HepG2 (cell line): ENCODE results near the gene GDPD5. TPM values are rescaled to one million over a fixed set of nuclear protein-coding genes. Genes with fewer than 3 reads are reported as not detected.

ENCODE experiments used
- ARHGAP35 ChIP-seq: sonication (generic); formaldehyde crosslinking; IDR thresholded peaks from 2 replicates; pipeline ENCODE4 v1.9.0; 2022; ENCODE audit warnings: mild to moderate bottlenecking, inconsistent platforms, moderate library complexity, missing genetic modification reagents, borderline replicate concordance
- CENPBD1 ChIP-seq: sonication (generic); formaldehyde crosslinking; IDR thresholded peaks from 2 replicates; pipeline ENCODE4 v1.8.0; 2022; ENCODE audit warnings: missing genetic modification reagents, low read depth, mild to moderate bottlenecking, borderline replicate concordance
- FOXA3 ChIP-seq: IDR thresholded peaks from 2 replicates; pipeline ENCODE4 v1.6.1; 2016; ENCODE audit warnings: missing genetic modification reagents, missing compliant biosample characterization
- GABPB1 ChIP-seq: IDR thresholded peaks from 2 replicates; pipeline ENCODE4 v1.6.1; 2016; ENCODE audit warnings: mild to moderate bottlenecking, missing genetic modification reagents, moderate library complexity, missing compliant biosample characterization
- KLF13 ChIP-seq: sonication (generic); formaldehyde crosslinking; IDR thresholded peaks from 2 replicates; pipeline ENCODE4 v1.4.0; 2020; ENCODE audit warnings: mild to moderate bottlenecking, missing genetic modification reagents
- KLF16 ChIP-seq, 2 experiments: sonication (generic) in 1 of 2; formaldehyde crosslinking in 1 of 2; IDR thresholded peaks; 2 replicates each; pipeline versions ENCODE4 v1.6.1 to v1.8.0; 2016 to 2023; ENCODE audit warnings: missing genetic modification reagents in 2 of 2, missing compliant biosample characterization in 1 of 2
- MXD3 ChIP-seq: IDR thresholded peaks from 2 replicates; pipeline ENCODE4 v1.6.1; 2016; ENCODE audit warnings: mild to moderate bottlenecking, missing biosample characterization, missing genetic modification reagents
- NFKB2 ChIP-seq: sonication (generic); formaldehyde crosslinking; IDR thresholded peaks from 2 replicates; pipeline ENCODE4 v1.4.0; 2020; ENCODE audit warnings: missing genetic modification reagents, borderline replicate concordance
- NFKBIZ ChIP-seq: IDR thresholded peaks from 2 replicates; pipeline ENCODE4 v1.6.1; 2018; ENCODE audit warnings: missing genetic modification reagents, missing compliant biosample characterization
- NPAS2 ChIP-seq: sonication (generic); formaldehyde crosslinking; IDR thresholded peaks from 2 replicates; pipeline ENCODE4 v1.8.0; 2022; ENCODE audit warnings: mild to moderate bottlenecking, missing genetic modification reagents, borderline replicate concordance
- PCBP1 ChIP-seq: fragments of 200-400 bp; formaldehyde crosslinking; IDR thresholded peaks from 2 replicates; pipeline ENCODE4 v1.6.1; 2017; ENCODE audit warnings: mild to moderate bottlenecking, low read depth, low read length, borderline replicate concordance
- PRMT3 ChIP-seq: sonication (generic); formaldehyde crosslinking; IDR thresholded peaks from 2 replicates; pipeline ENCODE4 v1.8.1; 2022; ENCODE audit warnings: low read depth, mild to moderate bottlenecking, moderate library complexity, missing genetic modification reagents, borderline replicate concordance
- REL ChIP-seq: sonication (generic); formaldehyde crosslinking; conservative IDR thresholded peaks from 2 replicates; pipeline ENCODE4 v1.8.0; 2022; ENCODE audit warnings: mild to moderate bottlenecking, missing genetic modification reagents, moderate library complexity
- SOX5 ChIP-seq: IDR thresholded peaks from 2 replicates; pipeline ENCODE4 v1.6.1; 2016; ENCODE audit warnings: borderline replicate concordance
- SRSF4 ChIP-seq: fragments of 200-400 bp; formaldehyde crosslinking; IDR thresholded peaks from one replicate; pipeline ENCODE4 v1.6.1; 2018; ENCODE audit warnings: mild to moderate bottlenecking, low read depth, low read length, moderate library complexity; ENCODE audit not compliant: poor library complexity, severe bottlenecking
- ZBTB42 ChIP-seq: sonication (generic); formaldehyde crosslinking; IDR thresholded peaks from 2 replicates; pipeline ENCODE4 v1.5.0; 2020; ENCODE audit warnings: mild to moderate bottlenecking, missing genetic modification reagents
- ZNF331 ChIP-seq: sonication (generic); formaldehyde crosslinking; IDR thresholded peaks from 2 replicates; pipeline ENCODE4 v1.4.0; 2020; ENCODE audit warnings: missing genetic modification reagents
- ZNF343 ChIP-seq: sonication (generic); formaldehyde crosslinking; IDR thresholded peaks from 2 replicates; pipeline ENCODE4 v1.4.0; 2020; ENCODE audit warnings: mild to moderate bottlenecking, missing genetic modification reagents
- ZNF543 ChIP-seq: sonication (generic); formaldehyde crosslinking; IDR thresholded peaks from 2 replicates; pipeline ENCODE4 v1.4.0; 2020; ENCODE audit warnings: mild to moderate bottlenecking, missing genetic modification reagents
- ZNF550 ChIP-seq: sonication (generic); formaldehyde crosslinking; IDR thresholded peaks from 2 replicates; pipeline ENCODE4 v1.4.0; 2020; ENCODE audit warnings: mild to moderate bottlenecking, missing genetic modification reagents, borderline replicate concordance
- ZNF567 ChIP-seq: sonication (generic); formaldehyde crosslinking; IDR thresholded peaks from 2 replicates; pipeline ENCODE4 v1.8.1; 2023; ENCODE audit warnings: mild to moderate bottlenecking, missing genetic modification reagents, borderline replicate concordance
- ZNF598 ChIP-seq: sonication (generic); formaldehyde crosslinking; IDR thresholded peaks from 2 replicates; pipeline ENCODE4 v1.5.1; 2020; ENCODE audit warnings: mild to moderate bottlenecking, missing genetic modification reagents, borderline replicate concordance
- ZNF891 ChIP-seq: sonication (generic); formaldehyde crosslinking; IDR thresholded peaks from 2 replicates; pipeline ENCODE4 v1.5.0; 2020; ENCODE audit warnings: mild to moderate bottlenecking, missing genetic modification reagents
- ZSCAN5A ChIP-seq: sonication (generic); formaldehyde crosslinking; IDR thresholded peaks from 2 replicates; pipeline ENCODE4 v1.8.0; 2022; ENCODE audit warnings: mild to moderate bottlenecking, missing genetic modification reagents, borderline replicate concordance
- polyA plus RNA-seq, 8 experiments: library from polyadenylated mRNA; depleted of rRNA in 3 of 8; stranded (reverse) in 7 of 8; unstranded in 1 of 8; fragments of >200 nt; fragmentation: Illumina TruSeq in 4 of 8; extraction: Trizol in 4 of 8; gene quantifications; 2 replicates each; pipeline versions ENCODE4 v1.2.1 to v1.2.3, GENCODE V29; 2011 to 2016; ENCODE audit warnings: low read depth in 4 of 8, missing spikeins in 1 of 8, mixed read lengths in 1 of 8; ENCODE audit not compliant: insufficient read depth in 1 of 8
- total RNA-seq, 5 experiments: library from RNA; depleted of rRNA; stranded (reverse); fragments of >200 nt; fragmentation: Illumina TruSeq; extraction: Trizol; gene quantifications; 2 replicates each; pipeline ENCODE4 v1.2.3, GENCODE V29; 2016; ENCODE audit warnings: low read depth in 1 of 5
- TF ChIP-seq, protein P1 (sequence below): IDR thresholded peaks from 2 replicates; pipeline ENCODE4 v1.6.1; 2016; ENCODE audit warnings: missing compliant biosample characterization, missing genetic modification reagents, borderline replicate concordance

GDPD5 gene
- total and polyA plus RNA-seq, 2 of the 13 experiments (the other 11 are each of a cell fraction or from before 2014, with no cell fraction given): 55.0 to 67.5 TPM

DNA sequence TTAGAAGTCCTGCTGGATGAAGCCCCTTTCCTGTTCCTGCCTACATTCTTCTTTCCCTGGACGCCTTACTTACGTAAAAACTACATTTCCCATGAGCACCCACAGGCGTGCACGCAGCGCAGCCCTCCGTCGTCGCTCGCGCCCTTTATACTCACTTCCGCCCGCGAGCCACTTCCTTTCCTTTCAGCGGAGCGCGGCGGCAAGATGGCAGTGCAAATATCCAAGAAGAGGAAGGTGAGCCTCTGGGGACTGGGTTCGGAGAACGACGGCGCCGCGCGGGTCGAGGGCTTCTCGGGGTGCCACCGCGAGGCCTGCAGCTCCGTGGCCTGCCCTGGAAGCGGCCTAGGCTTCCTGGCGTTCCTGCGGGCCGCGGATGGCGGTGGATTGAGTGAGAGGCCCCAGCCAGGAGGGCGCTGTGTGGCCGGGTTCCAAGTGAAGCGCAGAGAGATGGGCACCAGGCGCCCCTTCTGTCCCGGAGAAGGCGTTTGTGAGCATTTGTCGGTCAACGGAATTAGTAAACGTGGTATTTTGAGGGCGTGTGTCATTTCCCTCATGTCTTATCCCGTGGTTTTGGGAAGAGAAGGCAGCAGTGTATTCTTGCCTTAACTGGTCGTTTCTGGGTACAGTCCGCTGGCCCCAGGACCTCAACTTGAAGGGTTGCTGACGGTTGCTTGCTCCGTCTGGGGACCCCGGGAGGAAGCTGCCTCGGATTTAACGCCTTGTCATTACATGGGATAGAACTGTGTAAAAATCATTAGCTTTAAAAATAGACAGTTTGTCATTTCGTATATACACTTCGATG, 126.2 kb downstream of the GDPD5 start, which contains the start of gene RPS3 (continued):
- TF ChIP-seq ZNF331 (CRISPR knock-in tag) (peak; percentile 84), PCBP1 (no peak), FOXA3 (CRISPR knock-in tag) (peak; percentile 70), NFKBIZ (peak; percentile 75; the same call in 1 of the 2 replicates), GABPB1 (CRISPR knock-in tag) (peak; percentile 98), KLF13 (CRISPR knock-in tag) (0 out of 2 replicates have a peak, but pooled peaks have one; percentile 60), ZNF567 (CRISPR knock-in tag) (peak; percentile 92; the same call in 1 of the 2 replicates), SRSF4 (no peak), ZNF891 (CRISPR knock-in tag) (peak; percentile 96), NFKB2 (CRISPR knock-in tag) (peak; percentile 85; the same call in 1 of the 2 replicates), ZBTB42 (CRISPR knock-in tag) (peak; percentile 71; the same call in 1 of the 2 replicates), ZNF550 (CRISPR knock-in tag) (peak; percentile 86; the same call in 1 of the 2 replicates), PRMT3 (CRISPR knock-in tag) (peak; percentile 85), ZNF543 (CRISPR knock-in tag) (peak; percentile 70; the same call in 1 of the 2 replicates), SOX5 (peak; percentile 62; the same call in 1 of the 2 replicates), NPAS2 (no peak), CENPBD1 (CRISPR knock-in tag) (no peak), ZNF343 (CRISPR knock-in tag) (peak; percentile 66; the same call in 1 of the 2 replicates), MXD3 (CRISPR knock-in tag) (peak; percentile 89), ZNF598 (peak; percentile 95), ZSCAN5A (peak; percentile 93), ARHGAP35 (CRISPR knock-in tag) (peak; percentile 97), KLF16 (CRISPR knock-in tag; IDR thresholded peaks at IDR 0.05) (peak; percentile 13 to 98; a peak in 2 of 4 replicates), REL (CRISPR knock-in tag) (0 out of 2 replicates have a peak, but pooled peaks have one; percentile 70)
- TF ChIP-seq, protein P1, sequence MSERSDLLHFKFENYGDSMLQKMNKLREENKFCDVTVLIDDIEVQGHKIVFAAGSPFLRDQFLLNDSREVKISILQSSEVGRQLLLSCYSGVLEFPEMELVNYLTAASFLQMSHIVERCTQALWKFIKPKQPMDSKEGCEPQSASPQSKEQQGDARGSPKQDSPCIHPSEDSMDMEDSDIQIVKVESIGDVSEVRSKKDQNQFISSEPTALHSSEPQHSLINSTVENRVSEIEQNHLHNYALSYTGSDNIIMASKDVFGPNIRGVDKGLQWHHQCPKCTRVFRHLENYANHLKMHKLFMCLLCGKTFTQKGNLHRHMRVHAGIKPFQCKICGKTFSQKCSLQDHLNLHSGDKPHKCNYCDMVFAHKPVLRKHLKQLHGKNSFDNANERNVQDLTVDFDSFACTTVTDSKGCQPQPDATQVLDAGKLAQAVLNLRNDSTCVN (CRISPR knock-in tag): no peak; the same call in 1 of the 2 replicates
